Measurements from ENCODE around the gene RGCC. TPM values are rescaled to one million over a fixed set of nuclear protein-coding genes. Genes with fewer than 3 reads are reported as not detected.

The RGCC gene
- total and polyA plus RNA-seq, 9 of the 15 experiments (the other 6 are each of a cell fraction or from before 2014, with no cell fraction given): 0.51 to 10.4 (median 5.8) TPM

DNA sequence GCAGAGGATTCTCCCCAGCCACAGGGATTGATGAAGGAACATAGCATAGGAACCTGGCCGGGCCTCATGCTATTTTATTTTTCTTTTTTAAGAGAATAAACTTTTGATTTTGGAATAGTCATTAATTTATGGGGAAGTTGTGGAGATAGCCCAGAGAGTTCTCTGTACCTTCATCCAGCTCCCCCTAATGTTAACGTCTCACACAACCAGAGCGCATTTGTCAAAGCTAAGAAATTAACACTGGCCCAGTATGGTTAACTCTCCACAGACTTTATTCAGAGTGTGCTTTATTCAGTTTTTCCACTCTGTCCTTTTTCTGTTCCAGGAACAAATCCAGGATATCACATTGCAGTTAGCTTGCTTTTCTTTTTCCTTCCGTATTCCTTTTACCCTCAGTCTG lies 59.4 kb downstream of the RGCC start:
- Histone ChIP-seq H3K36me3 (ENCODE audit: control insufficient read depth, insufficient read depth, low read length) (no peaks in the 10 kb centered on the region), H3K9me1 (ENCODE audit: control insufficient read depth, insufficient read depth, low read length) (peaks cover 3% of the 10 kb centered on the region), H3K4me2 (ENCODE audit: insufficient read depth, low read length) (no peak overlapping the region), H3K4me1 (replicated peaks in 1 of 2; ENCODE audit: control insufficient read depth in 2 of 2, insufficient read depth in 2 of 2, low read length in 2 of 2) (peaks cover 0 to 6% of the 10 kb centered on the region in 2 experiments; a peak in 2 of 5 replicates), H3K27ac (ENCODE audit: extremely low read depth, low read depth, low read length) (no peak overlapping the region), H2AFZ (ENCODE audit: low read depth, low read length) (no peak overlapping the region), H3K9ac (ENCODE audit: insufficient read depth in 1 of 2, low read depth in 2 of 2, low read length in 2 of 2) (no peak overlapping the region), H3K79me2 (ENCODE audit: control insufficient read depth, insufficient read depth, low read length) (no peaks in the 10 kb centered on the region), H3K4me3 (no peak overlapping the region), H3K27me3 (ENCODE audit: control insufficient read depth in 2 of 2, insufficient read depth in 2 of 2, low read length in 2 of 2) (peaks cover 0 to 8% of the 10 kb centered on the region in 2 experiments; a peak in 1 of 5 replicates), H3K9me3 (replicated peaks; ENCODE audit: control insufficient read depth, insufficient read depth, low read depth, low read length) (no peaks in the 10 kb centered on the region), H4K20me1 (replicated peaks; ENCODE audit: control insufficient read depth, insufficient read depth, low read length) (no peaks in the 10 kb centered on the region)
- TF ChIP-seq CBX3 (IDR thresholded peaks at IDR 0.05; ENCODE audit: borderline replicate concordance in 1 of 2, low read length in 2 of 2) (no peak), MYNN (IDR thresholded peaks at IDR 0.05) (no peak), MYNN (CRISPR knock-in tag; IDR thresholded peaks at IDR 0.05) (no peak), GTF2E2 (tag; IDR thresholded peaks at IDR 0.05) (no peak), ETV1 (tag; conservative IDR thresholded peaks at IDR 0.05; ENCODE audit: low read depth) (no peak), BCOR (IDR thresholded peaks at IDR 0.05) (no peak), SIN3B (IDR thresholded peaks at IDR 0.05; ENCODE audit: low read depth) (no peak), SLC30A9 (CRISPR knock-in tag; IDR thresholded peaks at IDR 0.05) (no peak), ZNF551 (CRISPR knock-in tag; IDR thresholded peaks at IDR 0.05) (no peak), HMG20B (CRISPR knock-in tag; IDR thresholded peaks at IDR 0.05) (no peak), BRCA1 (IDR thresholded peaks at IDR 0.05) (no peak), BRCA1 (CRISPR knock-in tag; IDR thresholded peaks at IDR 0.05) (no peak), RBM25 (IDR thresholded peaks at IDR 0.05; ENCODE audit: low read depth, low read length, severe bottlenecking) (no peak)
- TF ChIP-seq, protein P1, sequence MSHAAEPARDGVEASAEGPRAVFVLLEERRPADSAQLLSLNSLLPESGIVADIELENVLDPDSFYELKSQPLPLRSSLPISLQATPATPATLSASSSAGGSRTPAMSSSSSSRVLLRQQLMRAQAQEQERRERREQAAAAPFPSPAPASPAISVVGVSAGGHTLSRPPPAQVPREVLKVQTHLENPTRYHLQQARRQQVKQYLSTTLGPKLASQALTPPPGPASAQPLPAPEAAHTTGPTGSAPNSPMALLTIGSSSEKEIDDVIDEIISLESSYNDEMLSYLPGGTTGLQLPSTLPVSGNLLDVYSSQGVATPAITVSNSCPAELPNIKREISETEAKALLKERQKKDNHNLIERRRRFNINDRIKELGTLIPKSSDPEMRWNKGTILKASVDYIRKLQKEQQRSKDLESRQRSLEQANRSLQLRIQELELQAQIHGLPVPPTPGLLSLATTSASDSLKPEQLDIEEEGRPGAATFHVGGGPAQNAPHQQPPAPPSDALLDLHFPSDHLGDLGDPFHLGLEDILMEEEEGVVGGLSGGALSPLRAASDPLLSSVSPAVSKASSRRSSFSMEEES (CRISPR knock-in tag; IDR thresholded peaks at IDR 0.05): no peak
- TF ChIP-seq, protein P2, sequence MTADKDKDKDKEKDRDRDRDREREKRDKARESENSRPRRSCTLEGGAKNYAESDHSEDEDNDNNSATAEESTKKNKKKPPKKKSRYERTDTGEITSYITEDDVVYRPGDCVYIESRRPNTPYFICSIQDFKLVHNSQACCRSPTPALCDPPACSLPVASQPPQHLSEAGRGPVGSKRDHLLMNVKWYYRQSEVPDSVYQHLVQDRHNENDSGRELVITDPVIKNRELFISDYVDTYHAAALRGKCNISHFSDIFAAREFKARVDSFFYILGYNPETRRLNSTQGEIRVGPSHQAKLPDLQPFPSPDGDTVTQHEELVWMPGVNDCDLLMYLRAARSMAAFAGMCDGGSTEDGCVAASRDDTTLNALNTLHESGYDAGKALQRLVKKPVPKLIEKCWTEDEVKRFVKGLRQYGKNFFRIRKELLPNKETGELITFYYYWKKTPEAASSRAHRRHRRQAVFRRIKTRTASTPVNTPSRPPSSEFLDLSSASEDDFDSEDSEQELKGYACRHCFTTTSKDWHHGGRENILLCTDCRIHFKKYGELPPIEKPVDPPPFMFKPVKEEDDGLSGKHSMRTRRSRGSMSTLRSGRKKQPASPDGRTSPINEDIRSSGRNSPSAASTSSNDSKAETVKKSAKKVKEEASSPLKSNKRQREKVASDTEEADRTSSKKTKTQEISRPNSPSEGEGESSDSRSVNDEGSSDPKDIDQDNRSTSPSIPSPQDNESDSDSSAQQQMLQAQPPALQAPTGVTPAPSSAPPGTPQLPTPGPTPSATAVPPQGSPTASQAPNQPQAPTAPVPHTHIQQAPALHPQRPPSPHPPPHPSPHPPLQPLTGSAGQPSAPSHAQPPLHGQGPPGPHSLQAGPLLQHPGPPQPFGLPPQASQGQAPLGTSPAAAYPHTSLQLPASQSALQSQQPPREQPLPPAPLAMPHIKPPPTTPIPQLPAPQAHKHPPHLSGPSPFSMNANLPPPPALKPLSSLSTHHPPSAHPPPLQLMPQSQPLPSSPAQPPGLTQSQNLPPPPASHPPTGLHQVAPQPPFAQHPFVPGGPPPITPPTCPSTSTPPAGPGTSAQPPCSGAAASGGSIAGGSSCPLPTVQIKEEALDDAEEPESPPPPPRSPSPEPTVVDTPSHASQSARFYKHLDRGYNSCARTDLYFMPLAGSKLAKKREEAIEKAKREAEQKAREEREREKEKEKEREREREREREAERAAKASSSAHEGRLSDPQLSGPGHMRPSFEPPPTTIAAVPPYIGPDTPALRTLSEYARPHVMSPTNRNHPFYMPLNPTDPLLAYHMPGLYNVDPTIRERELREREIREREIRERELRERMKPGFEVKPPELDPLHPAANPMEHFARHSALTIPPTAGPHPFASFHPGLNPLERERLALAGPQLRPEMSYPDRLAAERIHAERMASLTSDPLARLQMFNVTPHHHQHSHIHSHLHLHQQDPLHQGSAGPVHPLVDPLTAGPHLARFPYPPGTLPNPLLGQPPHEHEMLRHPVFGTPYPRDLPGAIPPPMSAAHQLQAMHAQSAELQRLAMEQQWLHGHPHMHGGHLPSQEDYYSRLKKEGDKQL (CRISPR knock-in tag; IDR thresholded peaks at IDR 0.05; ENCODE audit: borderline replicate concordance): no peak
- TF ChIP-seq, protein P3, sequence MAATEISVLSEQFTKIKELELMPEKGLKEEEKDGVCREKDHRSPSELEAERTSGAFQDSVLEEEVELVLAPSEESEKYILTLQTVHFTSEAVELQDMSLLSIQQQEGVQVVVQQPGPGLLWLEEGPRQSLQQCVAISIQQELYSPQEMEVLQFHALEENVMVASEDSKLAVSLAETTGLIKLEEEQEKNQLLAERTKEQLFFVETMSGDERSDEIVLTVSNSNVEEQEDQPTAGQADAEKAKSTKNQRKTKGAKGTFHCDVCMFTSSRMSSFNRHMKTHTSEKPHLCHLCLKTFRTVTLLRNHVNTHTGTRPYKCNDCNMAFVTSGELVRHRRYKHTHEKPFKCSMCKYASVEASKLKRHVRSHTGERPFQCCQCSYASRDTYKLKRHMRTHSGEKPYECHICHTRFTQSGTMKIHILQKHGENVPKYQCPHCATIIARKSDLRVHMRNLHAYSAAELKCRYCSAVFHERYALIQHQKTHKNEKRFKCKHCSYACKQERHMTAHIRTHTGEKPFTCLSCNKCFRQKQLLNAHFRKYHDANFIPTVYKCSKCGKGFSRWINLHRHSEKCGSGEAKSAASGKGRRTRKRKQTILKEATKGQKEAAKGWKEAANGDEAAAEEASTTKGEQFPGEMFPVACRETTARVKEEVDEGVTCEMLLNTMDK (IDR thresholded peaks at IDR 0.05; ENCODE audit: borderline replicate concordance, insufficient read depth, low read depth, low read length, poor library complexity, severe bottlenecking): no peak
- in situ Hi-C loops (cut with MboI) (no loop called here), intact Hi-C loops (cut with micrococcal nuclease) (no loop called here)
- CTCF ChIA-PET (ENCODE audit: low intra/inter-chr PET ratio): no interaction called here
- BruUV-seq (replicated peaks): no TSS peak
- FAIRE-seq: no peak
- ATAC-seq: no peak
- WGBS (ENCODE audit: insufficient coverage, low coverage, missing lambda C conversion rate): 35% methylated on average over 4 of the region's 4 CpGs
- POLR2A ChIA-PET: interaction anchor here (0.6 to 0.7 kb wide), 2 partner anchors 17 to 529 kb away, joined by 3 read pairs; no protein-coding TSS in a partner anchor
- DNase-seq (ENCODE audit: extremely low read depth in 1 of 4, low spot score in 3 of 4): no peak

Data from K562 (cell line).